Natural killer cell (primary cell): Measurements from ENCODE around the gene USP2. TPM values are rescaled to one million over a fixed set of nuclear protein-coding genes. Genes with fewer than 3 reads are reported as not detected.

ENCODE experiments used
- ATAC-seq, 3 donors: fragments of 150-1000 bp in 2 of 3; fragments of 200-7000 bp in 1 of 3; cut with Tn5 transposase; 1 replicate in 1 of 3; 2 replicates in 2 of 3; pipeline ENCODE4 v1.10.0; 2021; ENCODE audit warnings: mild to moderate bottlenecking in 2 of 3, moderate library complexity in 2 of 3
- DNase-seq, 2 donors: peaks; one replicate each; pipeline versions ENCODE4 v3.0.0 to v3.0.0-alpha.2; 2013 to 2021; ENCODE audit warnings: mixed read lengths in 1 of 2
- H3K27ac ChIP-seq: one replicate; pipeline ENCODE4 v1.5.1; 2013; ENCODE audit warnings: mild to moderate bottlenecking, low read length
- H3K27me3 ChIP-seq: one replicate; pipeline ENCODE4 v1.6.1; 2013; ENCODE audit warnings: low read length; ENCODE audit not compliant: control insufficient read depth, insufficient read depth
- H3K36me3 ChIP-seq: one replicate; pipeline ENCODE4 v1.6.1; 2013; ENCODE audit warnings: low read length; ENCODE audit not compliant: control insufficient read depth, insufficient read depth
- H3K4me1 ChIP-seq: one replicate; pipeline ENCODE4 v1.6.1; 2013; ENCODE audit warnings: low read length; ENCODE audit not compliant: control insufficient read depth, insufficient read depth
- H3K4me3 ChIP-seq: one replicate; pipeline ENCODE4 v1.5.1; 2013; ENCODE audit warnings: low read length
- H3K9me3 ChIP-seq: one replicate; pipeline ENCODE4 v1.6.1; 2013; ENCODE audit warnings: low read length; ENCODE audit not compliant: control insufficient read depth, insufficient read depth
- H3K27ac Mint-ChIP-seq, 2 donors: one replicate each; pipeline ENCODE4 v1.8.0; 2022; ENCODE audit warnings: mild to moderate bottlenecking in 2 of 2, mixed read lengths in 2 of 2, moderate library complexity in 1 of 2
- H3K27me3 Mint-ChIP-seq, 2 donors: one replicate each; pipeline ENCODE4 v1.8.0; 2022; ENCODE audit warnings: low read depth in 2 of 2, mixed read lengths in 2 of 2
- H3K36me3 Mint-ChIP-seq: one replicate; pipeline ENCODE4 v1.8.0; 2022; ENCODE audit warnings: mixed read lengths
- H3K4me1 Mint-ChIP-seq, 2 donors: one replicate each; pipeline ENCODE4 v1.8.0; 2022; ENCODE audit warnings: mixed read lengths in 2 of 2
- H3K4me3 Mint-ChIP-seq: one replicate; pipeline ENCODE4 v1.8.0; 2022; ENCODE audit warnings: mild to moderate bottlenecking, moderate library complexity, mixed read lengths
- H3K9me3 Mint-ChIP-seq, 2 donors: one replicate each; pipeline ENCODE4 v1.8.0; 2022; ENCODE audit warnings: mixed read lengths in 2 of 2
- CTCF ChIP-seq: fragments of 200-600 bp; IDR thresholded peaks from one replicate; pipeline ENCODE4 v1.8.0; 2022; ENCODE audit warnings: antibody characterized with exemption
- WGBS: methylation state at CpG from one replicate; pipeline ENCODE4 v1.1.7; 2013; ENCODE audit warnings: missing lambda C conversion rate; ENCODE audit not compliant: insufficient coverage; 5-methylcytosine and 5-hydroxymethylcytosine counted together
- intact Hi-C: fragments of 100-400 bp; cut with micrococcal nuclease; formaldehyde crosslinking; loops from one replicate; pipeline ENCODE4 v1.14.2; 2022
- total RNA-seq, 4 donors: library from RNA; stranded (reverse); fragments of 120-200 nt in 1 of 4; gene quantifications; one replicate each; pipeline versions ENCODE4 v1.2.3 to v1.2.4, GENCODE V29; 2013 to 2022

USP2 gene
- total RNA-seq, 3 donors from 2014 or later (not counting 1 experiment from before 2014, with no cell fraction given), result 0.50 to 3.9 TPM; not detected in 1

DNA sequence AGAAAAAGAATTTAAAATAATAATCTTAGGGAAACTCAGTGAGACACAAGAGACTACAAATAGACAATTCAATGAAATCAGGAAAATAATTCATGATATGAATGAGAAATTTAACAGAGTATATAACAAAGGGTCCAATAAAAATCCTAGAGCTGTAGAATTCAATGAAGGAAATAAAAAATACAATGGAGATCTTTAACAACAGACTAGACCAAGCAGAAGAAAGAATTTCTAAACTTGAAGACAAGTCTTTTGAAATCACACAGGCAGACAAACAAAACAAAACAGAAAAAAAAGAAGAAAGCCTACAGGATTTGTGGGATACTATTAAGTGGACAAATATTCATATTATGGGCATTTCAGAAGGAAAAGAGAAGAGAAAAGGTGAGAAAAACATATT, 16.2 kb upstream of the USP2 start:
- no peak overlapping the region for H3K4me3 Mint-ChIP-seq
- Histone ChIP-seq H3K4me3 (no peak overlapping the region), H3K27me3 (peaks cover 5% of the 10 kb centered on the region), H3K36me3 (no peaks in the 10 kb centered on the region), H3K9me3 (peaks cover 3% of the 10 kb centered on the region), H3K4me1 (no peaks in the 10 kb centered on the region), H3K27ac (no peak overlapping the region)
- no peak for TF ChIP-seq CTCF
- no peak for ATAC-seq
- peaks cover 6 to 16% of the 10 kb centered on the region in 2 donors for H3K9me3 Mint-ChIP-seq
- DNase-seq, result no peak
- peaks cover 29 to 59% of the 10 kb centered on the region in 2 donors for H3K27me3 Mint-ChIP-seq
- intact Hi-C loops, result no loop called here
- H3K27ac Mint-ChIP-seq, result no peak overlapping the region
- H3K4me1 Mint-ChIP-seq, result no peaks in the 10 kb centered on the region
- H3K36me3 Mint-ChIP-seq, result peaks cover 32% of the 10 kb centered on the region

GRCh38 chr11:119396835-119397234, 15.3 kb upstream of the USP2 start:
- H3K27me3 ChIP-seq, result peaks cover 5% of the 10 kb centered on the region
- H3K9me3 ChIP-seq, result peaks cover 3% of the 10 kb centered on the region
- no peak overlapping the region for H3K27ac Mint-ChIP-seq
- DNase-seq (no peak), ATAC-seq (no peak)
- no peak overlapping the region for H3K27ac ChIP-seq
- WGBS, result 100% methylated on average over 1 of the region's 1 CpG
- TF ChIP-seq CTCF, result no peak
- H3K4me3 ChIP-seq, result no peak overlapping the region
- H3K36me3 ChIP-seq, result no peaks in the 10 kb centered on the region
- peaks cover 26 to 55% of the 10 kb centered on the region in 2 donors for H3K27me3 Mint-ChIP-seq
- H3K4me1 ChIP-seq, result no peaks in the 10 kb centered on the region
- peaks cover 6 to 16% of the 10 kb centered on the region in 2 donors for H3K9me3 Mint-ChIP-seq
- intact Hi-C loops, result no loop called here
- peaks cover 32% of the 10 kb centered on the region for H3K36me3 Mint-ChIP-seq
- H3K4me3 Mint-ChIP-seq, result no peak overlapping the region
- no peaks in the 10 kb centered on the region for H3K4me1 Mint-ChIP-seq

DNA sequence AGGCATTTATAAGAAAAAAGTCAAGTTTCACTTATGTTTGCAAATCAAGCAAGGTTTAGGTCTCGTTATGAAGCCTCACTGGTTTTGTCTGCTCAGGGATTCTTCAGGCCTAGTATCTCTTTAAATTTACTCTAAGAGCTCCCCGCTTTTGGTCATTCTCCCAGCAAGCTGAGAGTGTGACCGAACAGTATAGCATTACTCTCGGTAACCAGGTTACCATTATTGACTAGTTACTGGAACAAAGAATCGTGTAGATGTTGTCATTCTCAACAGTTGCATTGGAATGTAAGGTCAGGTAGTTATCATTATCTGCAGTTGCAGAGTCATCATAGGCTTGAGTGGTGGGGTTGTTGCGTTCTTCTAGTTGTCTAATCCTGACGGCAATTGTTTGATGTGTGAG, 9.8 kb upstream of the USP2 start:
- ATAC-seq, result no peak
- Histone ChIP-seq H3K27ac (no peak overlapping the region), H3K4me1 (no peaks in the 10 kb centered on the region), H3K27me3 (no peaks in the 10 kb centered on the region), H3K9me3 (no peaks in the 10 kb centered on the region), H3K4me3 (no peak overlapping the region), H3K36me3 (no peaks in the 10 kb centered on the region)
- intact Hi-C loops, result no loop called here
- H3K36me3 Mint-ChIP-seq, result no peaks in the 10 kb centered on the region
- DNase-seq, result no peak
- 91% methylated on average over 7 of the region's 7 CpGs for WGBS
- no peak overlapping the region for H3K4me3 Mint-ChIP-seq
- H3K27me3 Mint-ChIP-seq, result peaks cover 14 to 34% of the 10 kb centered on the region in 2 donors
- no peak overlapping the region for H3K27ac Mint-ChIP-seq
- H3K9me3 Mint-ChIP-seq, result no peaks in the 10 kb centered on the region
- no peaks in the 10 kb centered on the region for H3K4me1 Mint-ChIP-seq
- no peak for TF ChIP-seq CTCF

GRCh38 chr11:119389611-119390254, 8.2 kb upstream of the USP2 start:
- no peaks in the 10 kb centered on the region for H3K36me3 ChIP-seq
- H3K27me3 ChIP-seq, result no peaks in the 10 kb centered on the region
- Mint-ChIP-seq H3K36me3 (no peaks in the 10 kb centered on the region), H3K27ac (no peak overlapping the region), H3K9me3 (no peaks in the 10 kb centered on the region), H3K27me3 (peaks cover 10 to 34% of the 10 kb centered on the region in 2 donors), H3K4me1 (no peaks in the 10 kb centered on the region), H3K4me3 (no peak overlapping the region)
- no peak overlapping the region for H3K27ac ChIP-seq
- no peak overlapping the region for H3K4me3 ChIP-seq
- no peaks in the 10 kb centered on the region for H3K9me3 ChIP-seq
- TF ChIP-seq CTCF, result peak; percentile 33
- H3K4me1 ChIP-seq, result no peaks in the 10 kb centered on the region
- ATAC-seq (peak in 2 of 3 donors; percentile 44 to 52), DNase-seq (peak in 1 of 2 donors; percentile 50)
- intact Hi-C loops, result no loop called here
- WGBS, result 85% methylated on average over 5 of the region's 5 CpGs
